Effector memory CD8-positive, alpha-beta T cell (primary cell): Measurements from ENCODE around the gene SEC22A.

Experiments used
- ATAC-seq: fragments of 150-1000 bp; cut with Tn5 transposase; replicated peaks from 2 replicates; pipeline ENCODE4 v1.10.0; 2021; ENCODE audit warnings: mild to moderate bottlenecking, moderate library complexity
- DNase-seq, 3 experiments: peaks; one replicate each; pipeline ENCODE4 v3.0.0; 2021
- H3K27ac Mint-ChIP-seq, 2 donors: one replicate each; pipeline ENCODE4 v1.8.0; 2022; ENCODE audit warnings: mild to moderate bottlenecking in 2 of 2, mixed read lengths in 2 of 2, moderate library complexity in 2 of 2
- H3K27me3 Mint-ChIP-seq, 2 donors: one replicate each; pipeline ENCODE4 v1.8.0; 2022; ENCODE audit warnings: mixed read lengths in 2 of 2
- H3K36me3 Mint-ChIP-seq: one replicate; pipeline ENCODE4 v1.8.0; 2022; ENCODE audit warnings: mild to moderate bottlenecking, moderate library complexity, mixed read lengths; ENCODE audit not compliant: insufficient read depth
- H3K4me1 Mint-ChIP-seq, 2 donors: one replicate each; pipeline ENCODE4 v1.8.0; 2022; ENCODE audit warnings: low read depth in 2 of 2, mixed read lengths in 2 of 2
- H3K4me3 Mint-ChIP-seq, 2 donors: one replicate each; pipeline ENCODE4 v1.8.0; 2022; ENCODE audit warnings: mild to moderate bottlenecking in 2 of 2, mixed read lengths in 2 of 2, moderate library complexity in 2 of 2
- H3K9me3 Mint-ChIP-seq, 2 donors: one replicate each; pipeline ENCODE4 v1.8.0; 2022; ENCODE audit warnings: mixed read lengths in 2 of 2

SEC22A gene

DNA sequence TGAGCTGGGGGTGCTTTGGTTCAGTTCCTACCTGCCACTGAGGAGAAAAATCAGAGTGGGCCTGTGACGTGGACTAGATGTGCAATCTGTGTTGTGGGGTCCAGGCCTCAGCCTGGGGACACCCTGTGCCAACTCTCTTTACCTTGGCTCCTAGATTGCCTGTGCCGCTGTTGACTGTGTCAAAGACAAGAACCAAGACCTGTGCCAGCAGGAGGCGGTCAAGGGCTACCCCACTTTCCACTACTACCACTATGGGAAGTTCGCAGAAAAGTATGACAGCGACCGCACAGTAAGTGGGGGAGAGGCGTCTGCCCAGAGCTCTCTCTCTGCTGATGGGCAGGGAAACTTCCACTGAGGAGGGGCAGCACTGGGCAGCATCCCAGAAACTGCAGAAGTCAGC is 40.6 kb upstream of the SEC22A start:
- no peaks in the 10 kb centered on the region for H3K4me1 Mint-ChIP-seq
- H3K27ac Mint-ChIP-seq: no peak overlapping the region
- no peak overlapping the region for H3K4me3 Mint-ChIP-seq
- ATAC-seq (no peak), DNase-seq (no peak)
- H3K9me3 Mint-ChIP-seq: peaks cover 3 to 7% of the 10 kb centered on the region in 2 donors
- H3K36me3 Mint-ChIP-seq: peaks cover 7% of the 10 kb centered on the region
- H3K27me3 Mint-ChIP-seq: no peaks in the 10 kb centered on the region

- Mint-ChIP-seq H3K4me3 (no peak overlapping the region), H3K36me3 (peaks cover 7% of the 10 kb centered on the region), H3K27me3 (no peaks in the 10 kb centered on the region), H3K9me3 (peaks cover 3 to 7% of the 10 kb centered on the region in 2 donors), H3K27ac (no peak overlapping the region), H3K4me1 (no peaks in the 10 kb centered on the region)
- ATAC-seq (no peak), DNase-seq (no peak)
Measured at GRCh38 chr3:123163141-123163540, 38.6 kb upstream of the SEC22A start.

- Mint-ChIP-seq H3K36me3 (peaks cover 7% of the 10 kb centered on the region), H3K9me3 (peaks cover 3 to 7% of the 10 kb centered on the region in 2 donors), H3K4me1 (no peaks in the 10 kb centered on the region), H3K27ac (no peak overlapping the region), H3K4me3 (no peak overlapping the region), H3K27me3 (no peaks in the 10 kb centered on the region)
- DNase-seq: no peak
- no peak for ATAC-seq
Measured at GRCh38 chr3:123165163-123165562, 36.6 kb upstream of the SEC22A start.

- Mint-ChIP-seq H3K4me3 (no peak overlapping the region), H3K27ac (no peak overlapping the region), H3K9me3 (peaks cover 3 to 7% of the 10 kb centered on the region in 2 donors), H3K27me3 (no peaks in the 10 kb centered on the region), H3K36me3 (no peaks in the 10 kb centered on the region), H3K4me1 (no peaks in the 10 kb centered on the region)
- DNase-seq: no peak
- ATAC-seq: no peak
Measured at GRCh38 chr3:123167686-123168085, 34.1 kb upstream of the SEC22A start.

- ATAC-seq: no peak
- no peaks in the 10 kb centered on the region for H3K4me1 Mint-ChIP-seq
- H3K4me3 Mint-ChIP-seq: no peak overlapping the region
- no peak overlapping the region for H3K27ac Mint-ChIP-seq
- H3K27me3 Mint-ChIP-seq: no peaks in the 10 kb centered on the region
- no peak for DNase-seq
- peaks cover 3 to 7% of the 10 kb centered on the region in 2 donors for H3K9me3 Mint-ChIP-seq
- H3K36me3 Mint-ChIP-seq: no peaks in the 10 kb centered on the region
Measured at GRCh38 chr3:123168122-123168521, 33.6 kb upstream of the SEC22A start.

DNA sequence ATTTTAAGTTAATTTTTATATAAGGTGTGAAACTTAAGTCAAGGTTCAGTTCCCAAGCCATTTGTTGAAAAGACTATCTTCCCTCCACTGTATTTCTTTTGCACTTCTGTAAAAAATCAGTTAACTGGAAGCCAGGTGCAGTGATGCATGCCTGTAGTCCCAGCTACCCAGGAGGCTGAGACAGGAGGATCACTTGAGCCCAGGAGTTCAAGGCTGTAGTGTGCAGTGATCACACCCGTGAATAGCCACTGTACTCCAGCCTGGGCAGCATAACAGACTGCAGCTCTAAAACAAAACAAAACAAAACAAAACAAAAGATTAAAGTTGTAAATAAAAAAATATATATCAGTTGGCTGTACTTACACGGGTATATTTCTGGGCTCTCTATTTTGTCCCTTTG is 33.1 kb upstream of the SEC22A start:
- H3K4me3 Mint-ChIP-seq: no peak overlapping the region
- peaks cover 3 to 7% of the 10 kb centered on the region in 2 donors for H3K9me3 Mint-ChIP-seq
- no peak overlapping the region for H3K27ac Mint-ChIP-seq
- no peaks in the 10 kb centered on the region for H3K27me3 Mint-ChIP-seq
- no peaks in the 10 kb centered on the region for H3K4me1 Mint-ChIP-seq
- DNase-seq (no peak), ATAC-seq (no peak)
- no peaks in the 10 kb centered on the region for H3K36me3 Mint-ChIP-seq

GRCh38 chr3:123169492-123169929 is 32.2 kb upstream of the SEC22A start:
- Mint-ChIP-seq H3K4me1 (no peaks in the 10 kb centered on the region), H3K27me3 (no peaks in the 10 kb centered on the region), H3K9me3 (peaks cover 3 to 7% of the 10 kb centered on the region in 2 donors)

DNA sequence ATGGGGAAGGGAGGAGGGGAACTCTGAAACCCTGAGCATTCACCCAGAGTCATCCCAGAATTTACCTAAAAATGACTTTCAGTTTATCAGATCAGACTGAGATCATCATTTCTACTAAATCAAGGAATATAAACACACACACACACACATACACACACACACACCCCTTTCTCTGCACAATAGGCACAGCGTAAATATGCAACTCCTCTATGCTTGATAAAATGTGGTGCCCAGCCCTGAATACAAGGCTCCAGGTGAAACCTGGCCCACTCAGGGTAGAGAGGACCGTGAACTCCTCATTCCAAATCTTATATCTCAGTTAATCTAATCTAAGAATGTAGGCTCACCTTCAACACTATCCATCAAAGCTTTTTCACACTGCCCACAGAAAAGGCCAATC is 31.8 kb upstream of the SEC22A start:
- Mint-ChIP-seq H3K4me1 (no peaks in the 10 kb centered on the region), H3K36me3 (no peaks in the 10 kb centered on the region), H3K27me3 (no peaks in the 10 kb centered on the region), H3K27ac (peak overlapping the region in 1 of 2 donors; percentile 68), H3K4me3 (no peak overlapping the region), H3K9me3 (peaks cover 2 to 4% of the 10 kb centered on the region in 2 donors)
- ATAC-seq (no peak), DNase-seq (no peak)

More at GRCh38 chr3:123169492-123169929, 32.2 kb upstream of the SEC22A start:
- H3K27ac Mint-ChIP-seq: no peak overlapping the region
- DNase-seq (no peak), ATAC-seq (no peak)
- no peaks in the 10 kb centered on the region for H3K36me3 Mint-ChIP-seq
- no peak overlapping the region for H3K4me3 Mint-ChIP-seq

GRCh38 chr3:123180791-123181190 is 21.0 kb upstream of the SEC22A start:
- H3K27ac Mint-ChIP-seq: no peak overlapping the region

DNA sequence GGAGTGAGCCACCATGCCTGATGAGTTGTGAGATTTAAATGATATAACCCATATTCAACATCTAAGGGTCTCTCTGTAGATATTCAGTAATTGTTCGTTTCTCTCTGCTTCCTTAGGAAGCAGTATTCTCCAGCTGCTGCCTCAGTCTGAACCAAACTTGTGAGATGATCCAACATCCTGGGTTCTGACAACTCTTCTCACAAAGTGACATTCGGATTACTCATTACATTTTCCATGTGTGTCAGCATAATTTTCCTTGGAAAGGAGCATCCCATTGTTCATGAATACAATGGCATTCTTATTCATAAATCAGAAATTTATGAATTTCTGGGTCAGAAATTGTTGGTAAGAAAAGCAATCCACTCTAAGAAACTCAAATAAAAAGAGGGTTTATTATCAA is 15.0 kb upstream of the SEC22A start:
- no peaks in the 10 kb centered on the region for H3K4me1 Mint-ChIP-seq
- DNase-seq (no peak), ATAC-seq (no peak)
- H3K9me3 Mint-ChIP-seq: no peaks in the 10 kb centered on the region
- H3K27me3 Mint-ChIP-seq: peaks cover 9 to 13% of the 10 kb centered on the region in 2 donors
- no peak overlapping the region for H3K4me3 Mint-ChIP-seq
- no peaks in the 10 kb centered on the region for H3K36me3 Mint-ChIP-seq
- no peak overlapping the region for H3K27ac Mint-ChIP-seq

More at GRCh38 chr3:123180791-123181190, 21.0 kb upstream of the SEC22A start:
- no peak for DNase-seq
- H3K36me3 Mint-ChIP-seq: no peaks in the 10 kb centered on the region
- ATAC-seq: no peak
- H3K4me1 Mint-ChIP-seq: no peaks in the 10 kb centered on the region
- H3K27me3 Mint-ChIP-seq: no peaks in the 10 kb centered on the region
- no peak overlapping the region for H3K4me3 Mint-ChIP-seq
- no peaks in the 10 kb centered on the region for H3K9me3 Mint-ChIP-seq

GRCh38 chr3:123188058-123188457 is 13.7 kb upstream of the SEC22A start:
- H3K27me3 Mint-ChIP-seq: peaks cover 9 to 13% of the 10 kb centered on the region in 2 donors
- peak overlapping the region in 1 of 2 donors; percentile 62 for H3K27ac Mint-ChIP-seq
- no peaks in the 10 kb centered on the region for H3K36me3 Mint-ChIP-seq
- no peaks in the 10 kb centered on the region for H3K9me3 Mint-ChIP-seq
- H3K4me3 Mint-ChIP-seq: no peak overlapping the region
- no peak for DNase-seq
- ATAC-seq: no peak
- H3K4me1 Mint-ChIP-seq: no peaks in the 10 kb centered on the region

DNA sequence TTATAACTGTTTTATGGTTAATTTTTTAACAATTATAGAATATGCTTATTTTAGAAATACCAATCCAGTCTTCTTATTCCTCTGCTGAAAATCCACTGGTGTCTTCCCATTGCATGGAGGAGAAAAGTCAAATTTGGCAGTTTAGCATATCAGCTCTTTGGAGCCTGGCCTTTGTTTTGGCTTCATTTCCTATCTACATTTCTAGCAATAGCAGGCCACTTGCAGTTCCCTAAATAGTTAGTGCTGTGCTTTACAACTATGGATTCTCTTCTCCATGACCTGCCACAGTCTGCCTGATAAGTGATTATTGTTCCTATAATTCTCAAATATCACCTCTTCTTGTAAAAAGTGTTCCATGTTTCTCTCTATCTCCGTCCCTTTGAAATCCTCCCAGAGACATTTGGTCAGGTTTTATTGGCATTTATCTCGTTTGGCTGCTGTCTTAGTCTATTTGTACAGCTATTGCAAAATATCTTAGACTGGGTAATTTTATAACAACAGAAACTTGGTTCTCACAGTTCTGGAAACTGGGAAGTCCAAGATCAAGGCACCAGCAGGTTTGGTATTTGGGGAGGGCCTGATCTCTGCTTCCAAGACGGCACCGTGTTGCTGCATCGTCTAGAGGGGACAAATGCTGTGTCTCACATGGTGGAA is 8.2 kb upstream of the SEC22A start:
- ATAC-seq: no peak
- Mint-ChIP-seq H3K27me3 (no peaks in the 10 kb centered on the region), H3K4me3 (no peak overlapping the region), H3K9me3 (no peaks in the 10 kb centered on the region), H3K4me1 (no peaks in the 10 kb centered on the region), H3K36me3 (no peaks in the 10 kb centered on the region), H3K27ac (no peak overlapping the region)
- DNase-seq: no peak

DNA sequence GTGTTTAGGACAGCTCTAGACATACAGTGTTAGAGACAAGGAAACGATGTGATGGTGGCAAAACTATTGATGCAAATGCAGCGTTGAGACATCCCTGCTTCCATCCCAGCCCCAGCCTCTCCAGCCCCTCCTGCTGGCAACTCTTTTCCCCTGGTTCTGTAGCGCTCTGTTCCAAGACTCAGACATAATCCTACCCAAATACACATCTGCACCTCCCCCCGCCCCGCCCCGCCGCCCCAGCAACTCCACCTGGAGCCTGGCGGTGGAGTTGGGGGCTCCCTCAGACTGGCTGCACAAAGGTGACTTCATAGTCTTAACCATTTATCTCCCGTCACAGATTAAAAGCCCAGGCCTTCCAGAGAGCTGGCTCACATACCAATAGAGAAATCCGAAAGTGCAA is 7.2 kb upstream of the SEC22A start:
- Mint-ChIP-seq H3K9me3 (no peaks in the 10 kb centered on the region), H3K27ac (no peak overlapping the region), H3K4me1 (no peaks in the 10 kb centered on the region), H3K36me3 (peaks cover 3% of the 10 kb centered on the region), H3K4me3 (no peak overlapping the region), H3K27me3 (peaks cover 0 to 6% of the 10 kb centered on the region in 2 donors)
- DNase-seq: no peak
- no peak for ATAC-seq

GRCh38 chr3:123198372-123198771 is 3.4 kb upstream of the SEC22A start:
- Mint-ChIP-seq H3K36me3 (peaks cover 21% of the 10 kb centered on the region), H3K9me3 (peaks cover 0 to 11% of the 10 kb centered on the region in 2 donors), H3K27ac (no peak overlapping the region), H3K4me3 (no peak overlapping the region), H3K4me1 (peaks cover 14% of the 10 kb centered on the region in 2 donors), H3K27me3 (peaks cover 0 to 6% of the 10 kb centered on the region in 2 donors)
- no peak for DNase-seq
- ATAC-seq: no peak
